IMR-90 (cell line): ENCODE results near the gene CDK6. TPM values are rescaled to one million over a fixed set of nuclear protein-coding genes. Genes with fewer than 3 reads are reported as not detected.
A peak's percentile ranks its signal among the peaks of the same experiment; 100 is the strongest.

Source experiments
- ATAC-seq: fragments of 200-7000 bp; cut with Tn5 transposase; 2 replicates; pipeline ENCODE4 v1.9.1; 2020; ENCODE audit warnings: low read depth, mild to moderate bottlenecking, moderate library complexity
- BruUV-seq: library from RNA; stranded (reverse); fragments of 400-500 nt; replicated peaks from 2 replicates; lab custom pipeline; 2021; lab: Mats Ljungman, UMichigan
- CTCF ChIA-PET: fragments of 300-600 bp; formaldehyde crosslinking; extraction: SDS; loops from one replicate; lab custom pipeline; 2021; ENCODE audit warnings: antibody characterized with exemption; lab: Yijun Ruan, JAX
- POLR2A ChIA-PET: fragments of 300-600 bp; sonication (Branson Sonifier 250); formaldehyde crosslinking; loops from one replicate; lab custom pipeline; 2022; ENCODE audit warnings: antibody characterized with exemption; ENCODE audit not compliant: unreplicated experiment; lab: Charles Lee
- DNase-seq: peaks from one replicate; pipeline ENCODE4 v3.0.0; 2013
- H2AFZ ChIP-seq: replicated peaks from 2 replicates; pipeline ENCODE3; 2013; ENCODE audit warnings: low read length, mild to moderate bottlenecking; ENCODE audit not compliant: poor library complexity
- H2AK5ac ChIP-seq: 2 replicates; pipeline ENCODE4 v1.6.1; 2013; ENCODE audit warnings: low read depth, low read length, inconsistent platforms
- H2AK9ac ChIP-seq: replicated peaks from 2 replicates; pipeline ENCODE3; 2013; ENCODE audit warnings: mild to moderate bottlenecking, low read depth, low read length, moderate library complexity; ENCODE audit not compliant: poor library complexity
- H2BK120ac ChIP-seq: 2 replicates; pipeline ENCODE4 v1.6.1; 2013; ENCODE audit warnings: low read depth, low read length, inconsistent platforms
- H2BK15ac ChIP-seq: 3 replicates; pipeline ENCODE4 v1.6.1; 2013; ENCODE audit warnings: low read depth, low read length, inconsistent platforms
- H2BK20ac ChIP-seq: 2 replicates; pipeline ENCODE4 v1.6.1; 2013; ENCODE audit warnings: low read depth, mild to moderate bottlenecking, inconsistent platforms, low read length, moderate library complexity
- H2BK5ac ChIP-seq: 2 replicates; pipeline ENCODE4 v1.6.1; 2013; ENCODE audit warnings: mild to moderate bottlenecking, low read depth, low read length, inconsistent platforms; ENCODE audit not compliant: poor library complexity, severe bottlenecking
- H3K14ac ChIP-seq: replicated peaks from 2 replicates; pipeline ENCODE4 v1.6.1; 2013; ENCODE audit warnings: low read depth, low read length, inconsistent platforms
- H3K18ac ChIP-seq: 2 replicates; pipeline ENCODE4 v1.6.1; 2013; ENCODE audit warnings: low read depth, low read length, control low read depth
- H3K23ac ChIP-seq: 2 replicates; pipeline ENCODE4 v1.6.1; 2013; ENCODE audit warnings: low read depth, low read length, inconsistent platforms
- H3K27ac ChIP-seq: 2 replicates; pipeline ENCODE4 v1.5.1; 2013; ENCODE audit warnings: mild to moderate bottlenecking, control low read depth, low read length; ENCODE audit not compliant: insufficient read depth
- H3K27me3 ChIP-seq: 2 replicates; pipeline ENCODE4 v1.6.1; 2013; ENCODE audit warnings: low read length; ENCODE audit not compliant: control insufficient read depth, insufficient read depth
- H3K36me3 ChIP-seq: 2 replicates; pipeline ENCODE4 v1.6.1; 2013; ENCODE audit warnings: low read length, mixed read lengths; ENCODE audit not compliant: control insufficient read depth, insufficient read depth
- H3K4ac ChIP-seq: 2 replicates; pipeline ENCODE4 v1.6.1; 2013; ENCODE audit warnings: low read depth, low read length, inconsistent platforms
- H3K4me1 ChIP-seq: 2 replicates; pipeline ENCODE4 v1.6.1; 2013; ENCODE audit warnings: low read length, mixed read lengths; ENCODE audit not compliant: control insufficient read depth, insufficient read depth
- H3K4me2 ChIP-seq: 2 replicates; pipeline ENCODE4 v1.6.1; 2013; ENCODE audit warnings: low read depth, mild to moderate bottlenecking, control low read depth, low read length, moderate library complexity
- H3K4me3 ChIP-seq: 2 replicates; pipeline ENCODE4 v1.5.1; 2013; ENCODE audit warnings: low read depth, mild to moderate bottlenecking, control low read depth, low read length, moderate library complexity; ENCODE audit not compliant: insufficient read depth
- H3K56ac ChIP-seq: 2 replicates; pipeline ENCODE4 v1.6.1; 2013; ENCODE audit warnings: low read length, inconsistent platforms; ENCODE audit not compliant: insufficient read depth; ENCODE audit errors: extremely low read depth
- H3K79me1 ChIP-seq, 2 experiments: 2 replicates each; pipeline ENCODE4 v1.6.1; 2013; ENCODE audit warnings: low read length in 2 of 2, inconsistent platforms in 1 of 2, low read depth in 1 of 2
- H3K9ac ChIP-seq: 2 replicates; pipeline ENCODE4 v1.6.1; 2013; ENCODE audit warnings: low read depth, low read length, control low read depth
- H3K9me1 ChIP-seq: 2 replicates; pipeline ENCODE4 v1.6.1; 2013; ENCODE audit warnings: low read length, inconsistent platforms; ENCODE audit not compliant: insufficient read depth
- H3K9me3 ChIP-seq: 2 replicates; pipeline ENCODE4 v1.6.1; 2013; ENCODE audit warnings: low read length; ENCODE audit not compliant: control insufficient read depth, insufficient read depth
- H4K20me1 ChIP-seq: 2 replicates; pipeline ENCODE4 v1.6.1; 2013; ENCODE audit warnings: low read length, inconsistent platforms; ENCODE audit not compliant: insufficient read depth
- H4K5ac ChIP-seq: 2 replicates; pipeline ENCODE4 v1.6.1; 2013; ENCODE audit warnings: mild to moderate bottlenecking, low read depth, low read length, control low read depth
- H4K8ac ChIP-seq, 2 experiments: 2 replicates each; pipeline ENCODE4 v1.6.1; 2013; ENCODE audit warnings: low read depth in 2 of 2, low read length in 2 of 2, control low read depth in 1 of 2, inconsistent platforms in 1 of 2
- H4K91ac ChIP-seq: 2 replicates; pipeline ENCODE4 v1.6.1; 2013; ENCODE audit warnings: low read depth, low read length, inconsistent platforms; ENCODE audit not compliant: insufficient read depth
- CHD1 ChIP-seq: IDR thresholded peaks from 2 replicates; pipeline ENCODE4 v1.6.1; 2012; ENCODE audit warnings: low read depth, low read length, improper control_type of control experiment
- MAZ ChIP-seq: IDR thresholded peaks from 2 replicates; pipeline ENCODE4 v1.6.1; 2012; ENCODE audit warnings: low read depth, mild to moderate bottlenecking, low read length, improper control_type of control experiment, moderate library complexity, borderline replicate concordance
- MXI1 ChIP-seq: IDR thresholded peaks from 2 replicates; pipeline ENCODE4 v1.6.1; 2012; ENCODE audit warnings: low read depth, mild to moderate bottlenecking, low read length, moderate library complexity, borderline replicate concordance
- WGBS, 2 experiments: methylation state at CpG; one replicate each; pipeline versions ENCODE4 v1.1.5 to v1.1.7; 2013; ENCODE audit warnings: missing lambda C conversion rate in 2 of 2; ENCODE audit not compliant: insufficient read length in 1 of 2; ENCODE audit errors: extremely low coverage in 2 of 2; 5-methylcytosine and 5-hydroxymethylcytosine counted together
- dilution Hi-C: fragments of 300-500 bp; cut with HindIII; formaldehyde crosslinking; loops from one replicate; pipeline ENCODE4 v1.14.3; 2018; ENCODE audit warnings: low sequenced_read_pairs; ENCODE audit not compliant: unreplicated experiment
- in situ Hi-C: fragments of 300-500 bp; cut with MboI; formaldehyde crosslinking; loops from 3 replicates; pipeline ENCODE4 v1.14.3; 2019; ENCODE audit warnings: low sequenced_read_pairs, inconsistent platforms, mixed read lengths
- intact Hi-C: fragments of 100-400 bp; cut with micrococcal nuclease; formaldehyde crosslinking; loops from 2 replicates; pipeline ENCODE4 v1.10.0; 2022
- polyA plus RNA-seq, 3 experiments: library from polyadenylated mRNA; depleted of rRNA; stranded (reverse); fragments of >200 nt; gene quantifications; 2 replicates each; pipeline ENCODE4 v1.2.3, GENCODE V29; 2012; ENCODE audit warnings: low replicate concordance in 1 of 3
- total RNA-seq: library from RNA; depleted of rRNA; stranded (reverse); fragments of >200 nt; gene quantifications from 2 replicates; pipeline ENCODE4 v1.2.3, GENCODE V29; 2012

The CDK6 gene
- total and polyA plus RNA-seq, 2 of the 4 experiments (the other 2 are of a cell fraction): 21.5 to 195 TPM

DNA sequence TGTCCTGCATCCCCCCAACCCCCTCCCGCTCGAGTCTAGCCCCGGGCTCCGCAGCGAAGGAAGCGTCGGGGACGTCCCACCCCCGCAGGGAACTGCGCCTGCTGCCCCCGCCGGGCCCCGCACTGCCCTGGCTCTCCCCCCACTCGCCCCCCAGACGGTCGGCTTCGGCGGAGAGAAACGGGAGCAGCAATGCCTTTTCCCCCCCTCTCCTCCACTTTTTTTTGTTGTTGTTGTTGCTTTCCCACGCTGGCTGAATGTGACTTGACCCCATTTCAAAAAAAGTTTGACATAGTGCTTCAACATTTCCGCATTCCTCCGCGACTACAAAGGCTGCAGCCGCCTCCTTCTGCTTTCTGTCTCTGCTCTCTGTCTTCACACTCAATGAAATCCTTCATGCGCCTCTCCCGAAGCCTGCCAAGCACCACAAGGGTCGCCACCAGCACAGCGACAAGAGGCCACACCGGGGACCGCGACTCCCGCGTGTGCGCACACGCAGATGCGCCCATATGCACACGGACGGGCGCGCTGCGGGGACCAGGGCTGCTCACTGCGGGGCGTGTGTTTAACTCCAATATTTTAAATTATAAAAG, 1.0 kb downstream of the CDK6 start:
- Histone ChIP-seq H4K8ac (peak overlapping the region; percentile 82 to 94; a peak in 3 of 4 replicates), H4K5ac (peak overlapping the region; percentile 65), H3K27ac (peak overlapping the region; percentile 98), H2BK15ac (peak overlapping the region; percentile 37; the same call in 2 of the 3 replicates), H2BK120ac (peak overlapping the region; percentile 64; the same call in 1 of the 2 replicates), H3K9ac (peak overlapping the region; percentile 98), H2AK5ac (peak overlapping the region; percentile 93), H2AFZ (peak overlapping the region; percentile 86), H3K4me1 (peaks cover 3% of the 10 kb centered on the region; the same call in 1 of the 2 replicates), H3K23ac (peak overlapping the region; percentile 87), H2BK5ac (peak overlapping the region; percentile 93), H3K4me2 (peak overlapping the region; percentile 79), H4K91ac (peak overlapping the region; percentile 93), H3K79me1 (peaks cover 0 to 18% of the 10 kb centered on the region in 2 experiments; a peak in 2 of 4 replicates), H3K14ac (peak overlapping the region; percentile 65), H2BK20ac (no peak overlapping the region), H3K36me3 (peaks cover 7% of the 10 kb centered on the region), H3K4me3 (peak overlapping the region; percentile 98), H4K20me1 (peaks cover 24% of the 10 kb centered on the region), H3K9me3 (no peaks in the 10 kb centered on the region), H3K18ac (peak overlapping the region; percentile 94), H2AK9ac (peak overlapping the region; percentile 98), H3K9me1 (0 out of 2 replicates have a peak, but pooled peaks cover 2% of the 10 kb centered on the region), H3K27me3 (no peaks in the 10 kb centered on the region), H3K56ac (peak overlapping the region; percentile 86), H3K4ac (peak overlapping the region; percentile 96)
- dilution Hi-C loops (no loop called here), in situ Hi-C loops (no loop called here), intact Hi-C loops (loop anchor here (1.0 kb wide), 1 partner anchor 152 kb away; no protein-coding TSS in a partner anchor)
- ChIA-PET POLR2A (interaction anchor here (1.2 kb wide), 1 partner anchor 151 kb away, joined by 3 read pairs; no protein-coding TSS in a partner anchor), CTCF (no interaction called here)
- TF ChIP-seq CHD1 (0 out of 2 replicates have a peak, but pooled peaks have one; percentile 19), MAZ (no peak), MXI1 (peak; percentile 30; the same call in 1 of the 2 replicates)
- 0% methylated on average over 5 of the region's 43 CpGs; no CpG with 5 or more reads in 1 of the 2 experiments for WGBS, 2 experiments
- BruUV-seq: no TSS peak
- no peak for ATAC-seq
- peak; percentile 74 for DNase-seq
